ENCODE results near the gene ILF3.

Gene ILF3

GRCh38 chr19:10706990-10707389 lies 52.8 kb downstream of the ILF3 start:
- H3K79me2 ChIP-seq (ENCODE audit: insufficient read depth, low read length), result no peaks in the 10 kb centered on the region
- no peaks in the 10 kb centered on the region for H3K9me2 ChIP-seq (replicated peaks; ENCODE audit: insufficient read depth, low read length)
- H4K20me1 ChIP-seq (ENCODE audit: low read depth, low read length), result no peaks in the 10 kb centered on the region
- no peak overlapping the region for H2AFZ ChIP-seq (ENCODE audit: low read depth, low read length, severe bottlenecking)
- 0 out of 2 replicates have a peak, but pooled peaks cover 5% of the 10 kb centered on the region for H3F3A ChIP-seq (ENCODE audit: insufficient read depth)
- H3K36me3 ChIP-seq (ENCODE audit: low read length), result no peaks in the 10 kb centered on the region
- TF ChIP-seq CTCF (IDR thresholded peaks at IDR 0.05; ENCODE audit: insufficient read depth, low read length, poor library complexity, severe bottlenecking) (no peak), EZH2phosphoT487 (conservative IDR thresholded peaks at IDR 0.05; ENCODE audit: low read length) (no peak)
- no peak overlapping the region for H3K9ac ChIP-seq (ENCODE audit: low read length)
- no peak overlapping the region for H3K27ac ChIP-seq (ENCODE audit: low read depth, low read length)
- H3K27me3 ChIP-seq (ENCODE audit: low read length), result no peaks in the 10 kb centered on the region
- H3K9me3 ChIP-seq (ENCODE audit: insufficient read depth, low read length), result no peaks in the 10 kb centered on the region
- no peak overlapping the region for H3K4me3 ChIP-seq (ENCODE audit: insufficient read depth, low read length, poor library complexity, severe bottlenecking)
- no peak overlapping the region for H3K4me2 ChIP-seq (ENCODE audit: low read depth, low read length, poor library complexity, severe bottlenecking)

DNA sequence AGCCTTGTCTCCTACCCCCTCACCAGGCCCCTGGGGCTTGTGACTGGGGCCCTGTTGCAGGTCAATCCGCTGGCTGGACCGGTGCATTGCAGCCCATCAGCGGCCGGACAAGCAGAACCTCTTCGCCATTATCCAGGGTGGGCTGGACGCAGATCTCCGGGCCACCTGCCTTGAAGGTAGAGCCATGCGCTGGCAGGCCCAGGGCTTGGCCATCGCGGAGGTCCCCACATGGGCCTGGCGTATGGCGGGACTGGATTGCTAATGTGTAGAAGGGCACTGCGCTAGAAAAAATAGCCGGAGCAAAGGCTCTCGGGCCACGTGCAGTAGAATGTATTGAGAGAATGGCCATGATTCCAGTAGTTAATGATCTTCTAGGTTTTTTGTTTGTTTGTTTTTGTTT lies 53.3 kb downstream of the ILF3 start:
- no peak overlapping the region for H2AFZ ChIP-seq (ENCODE audit: low read depth, low read length, severe bottlenecking)
- H3K79me2 ChIP-seq (ENCODE audit: insufficient read depth, low read length), result no peaks in the 10 kb centered on the region
- no peak overlapping the region for H3K9ac ChIP-seq (ENCODE audit: low read length)
- no peaks in the 10 kb centered on the region for H3K9me2 ChIP-seq (replicated peaks; ENCODE audit: insufficient read depth, low read length)
- no peak overlapping the region for H3K4me2 ChIP-seq (ENCODE audit: low read depth, low read length, poor library complexity, severe bottlenecking)
- no peak overlapping the region for H3K4me3 ChIP-seq (ENCODE audit: insufficient read depth, low read length, poor library complexity, severe bottlenecking)
- H3K27ac ChIP-seq (ENCODE audit: low read depth, low read length), result no peak overlapping the region
- H3F3A ChIP-seq (ENCODE audit: insufficient read depth), result 0 out of 2 replicates have a peak, but pooled peaks cover under 1% of the 10 kb centered on the region
- no peaks in the 10 kb centered on the region for H3K36me3 ChIP-seq (ENCODE audit: low read length)
- no peaks in the 10 kb centered on the region for H4K20me1 ChIP-seq (ENCODE audit: low read depth, low read length)
- H3K27me3 ChIP-seq (ENCODE audit: low read length), result no peaks in the 10 kb centered on the region
- no peaks in the 10 kb centered on the region for H3K9me3 ChIP-seq (ENCODE audit: insufficient read depth, low read length)
- TF ChIP-seq EZH2phosphoT487 (conservative IDR thresholded peaks at IDR 0.05; ENCODE audit: low read length) (no peak), CTCF (IDR thresholded peaks at IDR 0.05; ENCODE audit: insufficient read depth, low read length, poor library complexity, severe bottlenecking) (no peak)

DNA sequence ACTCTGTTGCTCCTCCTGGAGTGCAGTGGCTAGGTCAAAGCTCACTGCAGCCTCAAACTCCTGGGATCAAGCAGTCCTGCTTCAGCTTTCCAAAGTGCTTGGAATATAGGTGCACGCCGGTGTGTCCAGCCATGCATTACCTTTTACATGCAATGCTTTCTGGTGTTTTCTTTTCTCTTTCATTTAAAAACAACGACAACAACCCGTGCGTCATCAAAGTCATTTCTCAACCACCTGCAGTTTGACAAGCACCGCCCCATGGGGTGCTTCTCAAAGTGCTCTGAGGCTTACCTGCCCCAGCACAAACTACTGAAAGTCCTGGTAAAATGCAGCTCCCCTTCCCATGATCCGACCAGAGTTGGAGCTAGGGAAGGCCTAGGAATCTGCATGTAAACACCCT lies 54.1 kb downstream of the ILF3 start:
- TF ChIP-seq EZH2phosphoT487 (conservative IDR thresholded peaks at IDR 0.05; ENCODE audit: low read length) (no peak), CTCF (IDR thresholded peaks at IDR 0.05; ENCODE audit: insufficient read depth, low read length, poor library complexity, severe bottlenecking) (no peak)
- H3K4me3 ChIP-seq (ENCODE audit: insufficient read depth, low read length, poor library complexity, severe bottlenecking), result no peak overlapping the region

More for the DNA sequence above, 54.1 kb downstream of the ILF3 start:
- Histone ChIP-seq H3K27ac (ENCODE audit: low read depth, low read length) (no peak overlapping the region), H3K9me3 (ENCODE audit: insufficient read depth, low read length) (no peaks in the 10 kb centered on the region), H3K9ac (ENCODE audit: low read length) (no peak overlapping the region), H3K4me2 (ENCODE audit: low read depth, low read length, poor library complexity, severe bottlenecking) (no peak overlapping the region), H4K20me1 (ENCODE audit: low read depth, low read length) (no peaks in the 10 kb centered on the region), H3K27me3 (ENCODE audit: low read length) (no peaks in the 10 kb centered on the region), H3K9me2 (replicated peaks; ENCODE audit: insufficient read depth, low read length) (no peaks in the 10 kb centered on the region), H3F3A (ENCODE audit: insufficient read depth) (no peaks in the 10 kb centered on the region), H3K79me2 (ENCODE audit: insufficient read depth, low read length) (no peaks in the 10 kb centered on the region), H3K36me3 (ENCODE audit: low read length) (no peaks in the 10 kb centered on the region), H2AFZ (ENCODE audit: low read depth, low read length, severe bottlenecking) (no peak overlapping the region)
